Fibroblast of skin of left biceps (primary cell): ENCODE results near the gene MAB21L1.
A peak's percentile ranks its signal among the peaks of the same experiment; 100 is the strongest.

Source experiments
- DNase-seq, 2 experiments: peaks; one replicate each; pipeline ENCODE4 v3.0.0-alpha.2; 2013; ENCODE audit warnings: low read depth in 2 of 2

MAB21L1 gene

DNA sequence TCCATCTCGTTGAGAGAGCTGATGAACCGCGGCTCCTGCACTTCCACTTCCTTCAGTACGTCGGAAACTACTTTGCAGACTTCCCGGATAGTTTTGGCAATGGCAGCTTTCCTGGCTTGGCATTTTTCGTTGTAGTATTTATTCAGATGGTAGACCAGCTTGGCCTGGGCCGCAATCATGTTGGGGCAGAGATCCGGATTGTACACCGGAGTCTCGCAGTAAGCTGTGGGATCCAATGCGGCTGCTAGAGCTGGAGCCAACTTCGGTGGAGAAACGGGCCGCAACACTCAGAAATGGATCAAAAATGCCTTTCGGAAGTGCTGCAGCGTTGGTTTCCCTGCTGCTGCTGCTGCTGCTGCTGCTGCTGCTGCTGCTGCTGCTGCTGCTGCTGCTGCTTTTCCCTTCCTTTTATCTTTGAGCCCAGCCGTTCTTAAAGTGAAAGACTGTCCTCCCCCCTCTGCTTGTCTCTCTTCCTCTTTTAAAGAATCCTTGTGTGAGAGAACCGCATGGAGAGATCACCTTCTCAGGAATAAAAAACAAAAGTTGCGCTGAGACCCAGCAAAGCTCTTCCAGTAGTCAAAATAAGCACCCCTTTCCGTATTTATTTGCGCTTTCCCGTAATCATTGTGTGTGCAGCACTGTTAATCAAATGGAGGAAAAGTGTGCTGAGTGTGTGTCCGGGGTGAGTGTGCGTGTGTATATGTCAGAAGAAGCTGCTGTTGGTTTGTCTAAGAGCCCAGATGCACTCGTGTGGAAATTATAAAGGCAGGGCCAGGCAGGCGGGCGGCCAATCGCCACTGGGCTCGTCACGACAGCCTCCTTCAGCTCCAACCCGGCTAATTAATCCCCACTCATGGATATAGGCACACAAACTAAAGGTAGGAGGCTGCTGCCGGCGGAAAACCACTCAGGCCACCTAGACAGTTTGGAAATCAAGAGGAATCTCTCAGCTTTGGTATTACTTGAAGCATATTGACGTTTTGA is at the start of gene MAB21L1:
Gene MAB21L1 (minus strand): TSS at position 730 of the 984 bp plus-strand sequence. CDS start 551 bp downstream, at position 179.
- DNase-seq = no peak

DNA sequence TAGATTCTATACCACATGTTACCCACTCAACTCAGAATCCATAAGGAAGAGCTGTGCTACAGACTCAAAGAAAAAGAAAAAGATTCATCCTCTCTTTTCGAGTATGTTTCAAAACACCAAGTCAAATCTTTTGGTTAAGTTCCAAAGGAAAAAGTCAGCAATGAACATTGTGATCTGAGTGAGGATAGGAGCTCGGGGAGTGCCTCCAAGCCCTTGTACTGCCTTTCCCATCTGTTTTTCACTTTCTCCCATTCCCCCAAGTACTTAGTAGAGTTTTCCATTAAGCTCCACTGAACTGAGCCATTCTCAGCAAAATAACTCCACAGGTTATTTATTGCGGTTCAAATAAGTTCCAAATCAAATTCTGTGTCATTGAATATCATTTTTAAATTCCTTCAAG is 47.7 kb upstream of the MAB21L1 start:
- DNase-seq = no peak

- DNase-seq = no peak
Measured at GRCh38 chr13:35518337-35518946, 42.0 kb upstream of the MAB21L1 start.

DNA sequence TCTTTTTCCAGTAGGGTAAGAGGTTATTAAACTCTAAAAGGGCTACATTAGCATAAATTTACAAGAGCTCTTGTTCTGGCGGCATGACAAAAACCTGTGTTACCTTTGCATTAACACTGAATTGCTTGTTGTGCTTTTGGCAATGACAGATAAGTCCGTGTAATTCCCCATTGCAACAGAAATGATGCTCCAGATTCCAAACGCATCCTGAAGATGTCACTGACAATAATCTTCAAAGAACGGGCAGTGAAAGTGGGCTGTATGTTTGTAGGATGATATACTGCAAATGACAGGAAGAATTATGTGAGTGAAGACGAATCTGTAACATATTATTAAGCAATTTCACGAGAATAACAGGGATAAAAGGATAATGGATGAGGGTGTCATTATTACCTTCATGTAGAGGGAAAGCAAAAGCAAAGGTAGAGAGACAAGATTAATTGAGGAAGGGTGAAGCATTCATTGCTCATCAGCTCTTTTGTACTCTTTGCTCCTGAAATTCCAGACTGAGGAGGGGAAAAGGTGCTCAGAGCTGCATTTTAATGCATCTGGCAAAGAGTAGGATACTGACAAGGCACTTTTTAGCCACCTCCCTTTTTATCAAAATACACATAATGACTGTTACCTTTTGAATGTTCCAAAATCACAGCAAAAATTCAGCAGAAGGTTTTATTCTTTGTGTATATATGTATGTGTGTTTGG is 38.5 kb upstream of the MAB21L1 start:
- no peak for DNase-seq

DNA sequence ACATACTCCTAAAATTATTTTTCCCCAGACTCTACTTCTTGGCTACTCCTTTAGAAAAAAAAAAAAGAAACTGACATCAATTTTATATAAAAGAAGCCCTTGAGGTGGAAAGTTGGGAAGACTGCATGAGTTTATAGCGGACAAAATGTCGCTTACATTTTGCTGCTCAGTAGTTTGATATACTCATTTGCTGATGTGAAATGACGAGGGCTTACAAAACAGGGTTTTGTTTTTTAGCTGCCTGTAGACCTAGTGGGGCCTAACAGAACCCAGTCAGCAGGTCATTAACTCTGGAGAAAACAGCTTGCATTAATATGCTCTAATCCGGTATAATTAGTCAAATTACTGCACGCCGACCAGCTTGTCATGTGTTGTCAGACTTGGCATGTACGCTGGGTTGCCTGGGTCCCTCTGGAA is 37.6 kb upstream of the MAB21L1 start:
- DNase-seq = no peak

GRCh38 chr13:35512271-35512920 is 35.9 kb upstream of the MAB21L1 start:
- DNase-seq = peak; percentile 80 to 81

- DNase-seq = no peak
Measured at GRCh38 chr13:35502456-35502855, 26.0 kb upstream of the MAB21L1 start.

DNA sequence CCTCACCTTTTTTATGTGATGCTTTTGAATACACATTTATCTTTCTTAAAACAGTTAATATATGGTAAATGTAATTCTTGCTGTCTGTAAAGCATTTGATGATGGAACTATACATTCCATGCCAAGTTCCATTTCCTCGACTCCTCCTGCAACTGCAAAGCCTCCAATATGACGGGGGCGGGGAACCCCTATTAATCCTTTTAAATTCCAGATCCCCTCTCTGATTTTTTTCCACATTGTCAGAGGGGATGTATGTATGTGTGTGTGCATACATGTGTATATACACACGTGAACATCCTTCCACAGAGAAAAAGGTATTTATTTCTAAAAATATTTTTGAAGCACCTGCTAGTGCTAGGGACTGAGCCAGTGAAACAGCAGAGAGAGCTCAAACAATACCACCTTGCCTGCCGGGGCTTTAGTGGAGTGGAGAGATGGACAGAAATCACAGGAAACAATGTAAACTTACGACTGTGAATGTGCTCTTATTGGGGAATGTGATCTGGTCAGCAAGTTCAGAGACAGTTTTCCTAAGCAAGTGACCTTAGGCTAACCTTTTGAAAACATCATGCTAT is 25.3 kb upstream of the MAB21L1 start:
- no peak for DNase-seq

DNA sequence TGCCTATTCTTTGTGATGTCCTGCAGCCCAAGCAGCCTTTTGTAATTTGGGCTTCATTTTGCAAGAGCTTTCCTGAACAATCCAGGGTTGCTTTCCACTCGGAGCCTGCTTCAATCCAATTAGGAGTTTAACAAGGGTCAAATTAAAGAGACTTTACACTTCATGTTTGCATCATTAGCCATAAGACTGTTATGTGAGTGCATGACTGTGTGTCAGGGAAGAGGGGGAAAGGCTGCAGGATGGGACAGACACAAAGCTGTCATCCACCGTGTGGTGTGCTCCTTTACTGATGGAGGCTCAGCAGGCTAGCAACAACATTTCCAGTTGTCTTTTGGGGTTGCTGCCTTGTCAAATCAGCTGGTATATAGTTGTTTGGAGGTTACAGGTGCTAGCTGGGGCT is 23.7 kb upstream of the MAB21L1 start:
- no peak for DNase-seq

GRCh38 chr13:35499676-35500075 is 23.2 kb upstream of the MAB21L1 start:
- no peak for DNase-seq

DNA sequence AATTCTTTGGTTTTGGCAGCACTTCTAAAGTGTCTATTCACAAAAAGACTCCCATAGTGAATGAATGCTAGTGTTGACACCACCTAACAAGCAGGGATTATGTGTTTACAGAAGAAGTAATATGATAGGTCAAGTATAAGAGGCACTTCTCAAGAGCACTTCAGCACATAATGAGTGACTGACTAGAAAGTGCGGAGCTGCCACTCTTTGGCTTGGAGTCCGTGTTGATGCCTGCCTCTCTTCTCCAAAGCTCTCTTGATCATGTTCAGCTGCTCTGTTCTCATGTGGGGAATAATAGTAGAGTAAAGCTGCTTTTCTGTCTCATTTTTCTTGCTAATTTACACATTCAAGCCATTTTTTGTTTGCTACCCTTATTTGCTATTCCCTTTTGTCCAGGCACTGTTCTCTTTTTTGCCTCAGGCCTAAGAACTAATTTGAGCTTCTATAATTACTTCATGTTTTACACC is 22.7 kb upstream of the MAB21L1 start:
- no peak for DNase-seq

GRCh38 chr13:35498231-35498630 is 21.7 kb upstream of the MAB21L1 start:
- no peak for DNase-seq

DNA sequence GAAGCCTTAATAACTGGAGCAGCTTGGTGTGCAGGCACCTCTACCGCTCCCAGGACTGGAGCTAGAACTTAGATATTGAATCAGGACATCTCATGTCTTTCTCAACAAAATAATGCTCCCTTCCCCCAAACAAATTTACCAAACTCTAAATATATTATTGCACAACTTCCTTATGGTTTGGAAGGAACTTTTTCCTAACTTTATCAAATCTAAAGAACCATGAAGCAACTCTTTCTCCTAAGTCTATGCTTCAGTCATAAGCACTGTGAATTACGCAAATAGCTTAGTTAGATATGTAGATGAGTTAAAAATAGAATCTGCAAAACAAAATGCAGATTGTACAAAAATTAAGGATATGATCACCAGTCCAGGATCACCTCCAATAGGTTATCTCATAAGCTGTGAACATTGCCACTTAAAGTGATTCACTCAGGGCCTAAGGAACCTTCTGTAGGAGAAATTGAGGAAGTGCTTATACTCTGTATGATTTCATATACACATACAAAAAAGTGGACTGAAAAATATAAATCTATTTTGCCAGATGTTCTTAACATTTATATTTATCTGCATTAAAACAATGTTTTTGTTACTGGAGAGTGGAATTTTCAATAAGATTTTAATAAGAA is 20.4 kb upstream of the MAB21L1 start:
- no peak for DNase-seq

GRCh38 chr13:35496006-35496405 is 19.5 kb upstream of the MAB21L1 start:
- DNase-seq = no peak

GRCh38 chr13:35489050-35489449 is 12.6 kb upstream of the MAB21L1 start:
- no peak for DNase-seq

DNA sequence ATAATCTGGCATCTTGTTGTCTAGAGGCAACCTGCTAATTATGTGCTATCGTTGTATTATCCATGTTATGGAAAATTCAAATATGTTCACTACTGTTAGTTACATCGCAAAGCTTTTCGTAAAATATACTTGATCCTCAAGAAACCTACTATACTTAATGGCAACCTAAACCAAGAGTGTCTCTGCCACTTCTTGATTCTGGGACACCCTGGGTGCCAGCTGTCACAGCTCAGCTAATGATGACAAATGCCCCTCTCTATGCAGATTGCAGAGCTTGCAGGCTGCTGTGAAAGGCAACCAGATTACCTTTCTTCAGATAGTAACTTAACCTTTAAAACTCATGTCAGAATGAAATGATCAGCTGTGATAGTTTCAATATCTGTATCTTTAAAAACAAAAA is 8.9 kb upstream of the MAB21L1 start:
- DNase-seq = no peak

- DNase-seq = no peak
Measured at GRCh38 chr13:35484384-35484783, 7.9 kb upstream of the MAB21L1 start.

DNA sequence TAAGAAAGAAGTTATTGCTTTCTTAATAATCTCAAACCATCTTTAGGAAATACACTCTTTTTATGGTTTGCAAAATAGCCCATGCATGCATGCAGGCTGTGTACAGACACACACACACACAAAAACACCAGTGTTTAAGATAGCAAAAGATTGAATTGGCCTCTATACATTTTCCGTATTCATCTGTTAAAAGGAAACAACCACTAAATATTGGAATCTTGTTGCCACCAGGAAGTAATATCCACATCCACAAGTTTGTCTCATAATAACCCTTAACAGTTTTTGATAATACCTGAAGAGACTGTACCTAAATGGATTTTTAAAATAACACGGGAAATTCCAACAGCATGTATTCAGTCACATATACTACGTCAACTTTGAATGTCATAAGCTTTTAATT is 7.3 kb upstream of the MAB21L1 start:
- DNase-seq = no peak

DNA sequence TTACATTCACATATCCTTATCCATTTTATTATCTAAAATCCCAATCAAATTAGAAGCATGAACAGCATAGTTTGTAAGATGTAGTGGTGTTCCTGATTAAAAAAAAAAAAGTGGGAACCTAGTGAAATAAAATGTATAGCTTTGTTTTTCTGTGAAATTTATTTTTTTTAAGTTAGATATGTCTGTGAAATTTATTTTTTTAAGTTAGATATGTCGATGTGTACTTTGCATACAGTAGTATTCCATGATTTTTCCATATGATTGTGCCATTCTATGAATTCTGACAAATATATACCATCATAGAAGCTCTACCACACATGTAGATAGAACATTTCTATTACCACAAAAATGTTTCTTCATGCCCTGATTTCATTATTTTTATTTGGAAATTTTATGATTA is 6.0 kb upstream of the MAB21L1 start:
- no peak for DNase-seq

GRCh38 chr13:35481777-35482176 is 5.3 kb upstream of the MAB21L1 start:
- DNase-seq = no peak

DNA sequence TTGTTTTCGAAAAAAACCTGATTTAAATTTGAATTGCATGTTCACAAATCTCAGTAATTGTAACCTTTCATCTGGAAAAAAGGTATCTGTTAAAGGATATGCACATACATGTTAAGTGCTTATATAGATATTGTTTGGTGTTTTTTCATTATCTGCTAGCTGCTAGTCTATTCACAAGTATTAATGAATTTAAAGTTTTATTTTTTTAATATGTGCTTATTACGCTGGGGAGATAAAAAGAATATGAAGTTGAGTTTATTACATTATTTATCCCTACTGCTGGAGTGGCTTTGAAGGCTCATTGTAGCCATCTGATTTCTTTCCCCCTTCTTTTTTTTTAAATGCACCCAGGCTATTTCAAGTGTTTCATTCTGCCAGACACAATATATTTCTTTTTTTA is 3.9 kb upstream of the MAB21L1 start:
- no peak for DNase-seq
